Measurements from ENCODE around the gene FBH1. TPM values are rescaled to one million over a fixed set of nuclear protein-coding genes. Genes with fewer than 3 reads are reported as not detected.

Gene FBH1
- total and polyA plus RNA-seq, 9 of the 15 experiments (the other 6 are each of a cell fraction or from before 2014, with no cell fraction given) = 13.4 to 108 (median 77.8) TPM

DNA sequence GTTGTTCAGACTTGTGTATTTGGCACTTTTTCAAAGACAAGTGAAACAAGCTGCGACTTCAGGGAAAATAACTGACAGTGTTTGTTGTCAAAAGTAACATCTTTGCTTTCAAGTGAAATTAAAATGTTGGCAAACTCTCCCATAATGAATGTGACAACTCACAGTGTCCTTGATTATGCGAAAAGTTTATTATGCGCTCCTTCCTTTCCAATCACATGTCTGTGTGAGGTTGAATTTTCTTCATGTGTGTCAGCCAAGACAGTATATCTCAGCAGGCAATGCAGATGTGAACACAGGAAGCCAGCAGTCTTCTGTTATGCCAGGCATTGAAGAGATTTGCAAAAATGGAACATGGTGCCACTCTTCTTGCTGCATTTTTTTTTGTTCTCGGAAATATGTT lies 28.7 kb downstream of the FBH1 start:
- Histone ChIP-seq H3K27ac (ENCODE audit: extremely low read depth, low read depth, low read length) (no peak overlapping the region), H3K4me1 (replicated peaks in 1 of 2; ENCODE audit: control insufficient read depth in 2 of 2, insufficient read depth in 2 of 2, low read length in 2 of 2) (no peaks in the 10 kb centered on the region), H3K27me3 (ENCODE audit: control insufficient read depth in 2 of 2, insufficient read depth in 2 of 2, low read length in 2 of 2) (no peaks in the 10 kb centered on the region), H3K9me1 (ENCODE audit: control insufficient read depth, insufficient read depth, low read length) (no peaks in the 10 kb centered on the region), H2AFZ (ENCODE audit: low read depth, low read length) (no peak overlapping the region), H3K36me3 (ENCODE audit: control insufficient read depth, insufficient read depth, low read length) (peaks cover 97% of the 10 kb centered on the region), H4K20me1 (replicated peaks; ENCODE audit: control insufficient read depth, insufficient read depth, low read length) (no peaks in the 10 kb centered on the region), H3K4me3 (no peak overlapping the region), H3K9ac (ENCODE audit: insufficient read depth in 1 of 2, low read depth in 2 of 2, low read length in 2 of 2) (no peak overlapping the region), H3K4me2 (ENCODE audit: insufficient read depth, low read length) (no peak overlapping the region), H3K79me2 (ENCODE audit: control insufficient read depth, insufficient read depth, low read length) (no peaks in the 10 kb centered on the region), H3K9me3 (replicated peaks; ENCODE audit: control insufficient read depth, insufficient read depth, low read depth, low read length) (no peaks in the 10 kb centered on the region)
- in situ Hi-C loops (cut with MboI) (no loop called here), intact Hi-C loops (cut with micrococcal nuclease) (no loop called here)
- ChIA-PET POLR2A (interaction anchor here (0.6 kb wide), 1 partner anchor 11 kb away, joined by 3 read pairs; no protein-coding TSS in a partner anchor), CTCF (ENCODE audit: low intra/inter-chr PET ratio) (no interaction called here)
- BruUV-seq (replicated peaks) = no TSS peak
- WGBS (ENCODE audit: insufficient coverage, low coverage, missing lambda C conversion rate) = 91% methylated on average over 4 of the region's 4 CpGs
- FAIRE-seq (no peak), ATAC-seq (no peak), DNase-seq (ENCODE audit: extremely low read depth in 1 of 4, low spot score in 3 of 4) (no peak)
- TF ChIP-seq HNRNPLL (IDR thresholded peaks at IDR 0.05; ENCODE audit: low read depth, low read length, poor library complexity, severe bottlenecking) (no peak), ZNF146 (CRISPR knock-in tag; IDR thresholded peaks at IDR 0.05; ENCODE audit: unreplicated experiment) (no peak)

DNA sequence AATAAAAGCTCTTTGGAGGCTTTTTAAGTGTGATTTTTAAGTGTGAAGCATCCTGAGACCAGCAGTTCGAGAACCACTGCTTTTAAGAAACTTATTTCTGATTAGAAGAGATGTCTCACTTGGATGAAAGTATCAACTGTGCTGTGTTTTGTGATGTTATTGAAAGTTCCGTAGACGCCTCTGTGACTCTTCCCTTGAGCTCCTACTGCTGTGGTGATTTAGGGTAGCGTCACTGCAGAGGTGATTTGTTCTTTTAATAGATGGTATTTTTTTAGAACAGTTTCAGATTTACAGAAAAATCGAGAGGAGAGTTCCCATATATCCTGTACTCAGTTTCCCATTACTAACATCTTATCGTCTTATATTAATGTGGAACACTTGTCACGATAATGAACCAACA lies 29.5 kb downstream of the FBH1 start:
- H3K4me2 ChIP-seq (ENCODE audit: insufficient read depth, low read length) = no peak overlapping the region
- no peak for ATAC-seq
- H3K27ac ChIP-seq (ENCODE audit: extremely low read depth, low read depth, low read length) = no peak overlapping the region
- intact Hi-C loops (cut with micrococcal nuclease) = no loop called here
- H3K27me3 ChIP-seq (ENCODE audit: control insufficient read depth in 2 of 2, insufficient read depth in 2 of 2, low read length in 2 of 2) = no peaks in the 10 kb centered on the region
- H2AFZ ChIP-seq (ENCODE audit: low read depth, low read length) = no peak overlapping the region
- in situ Hi-C loops (cut with MboI) = no loop called here
- no peaks in the 10 kb centered on the region for H3K4me1 ChIP-seq (replicated peaks in 1 of 2; ENCODE audit: control insufficient read depth in 2 of 2, insufficient read depth in 2 of 2, low read length in 2 of 2)
- DNase-seq (ENCODE audit: extremely low read depth in 1 of 4, low spot score in 3 of 4) = no peak
- H3K9me1 ChIP-seq (ENCODE audit: control insufficient read depth, insufficient read depth, low read length) = no peaks in the 10 kb centered on the region
- H3K36me3 ChIP-seq (ENCODE audit: control insufficient read depth, insufficient read depth, low read length) = peaks cover 97% of the 10 kb centered on the region
- ChIA-PET POLR2A (interaction anchor here (0.6 to 0.8 kb wide), 2 partner anchors 10 to 30 kb away, joined by 3 read pairs; partner anchors contain the start of genes ANKRD16 and FBH1), CTCF (ENCODE audit: low intra/inter-chr PET ratio) (no interaction called here)
- no TSS peak for BruUV-seq (replicated peaks)
- H3K9ac ChIP-seq (ENCODE audit: insufficient read depth in 1 of 2, low read depth in 2 of 2, low read length in 2 of 2) = no peak overlapping the region
- no peaks in the 10 kb centered on the region for H3K79me2 ChIP-seq (ENCODE audit: control insufficient read depth, insufficient read depth, low read length)
- no peak overlapping the region for H3K4me3 ChIP-seq
- FAIRE-seq = no peak
- WGBS (ENCODE audit: insufficient coverage, low coverage, missing lambda C conversion rate) = 95% methylated on average over 7 of the region's 7 CpGs
- TF ChIP-seq, protein P1, sequence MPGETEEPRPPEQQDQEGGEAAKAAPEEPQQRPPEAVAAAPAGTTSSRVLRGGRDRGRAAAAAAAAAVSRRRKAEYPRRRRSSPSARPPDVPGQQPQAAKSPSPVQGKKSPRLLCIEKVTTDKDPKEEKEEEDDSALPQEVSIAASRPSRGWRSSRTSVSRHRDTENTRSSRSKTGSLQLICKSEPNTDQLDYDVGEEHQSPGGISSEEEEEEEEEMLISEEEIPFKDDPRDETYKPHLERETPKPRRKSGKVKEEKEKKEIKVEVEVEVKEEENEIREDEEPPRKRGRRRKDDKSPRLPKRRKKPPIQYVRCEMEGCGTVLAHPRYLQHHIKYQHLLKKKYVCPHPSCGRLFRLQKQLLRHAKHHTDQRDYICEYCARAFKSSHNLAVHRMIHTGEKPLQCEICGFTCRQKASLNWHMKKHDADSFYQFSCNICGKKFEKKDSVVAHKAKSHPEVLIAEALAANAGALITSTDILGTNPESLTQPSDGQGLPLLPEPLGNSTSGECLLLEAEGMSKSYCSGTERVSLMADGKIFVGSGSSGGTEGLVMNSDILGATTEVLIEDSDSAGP (CRISPR knock-in tag; IDR thresholded peaks at IDR 0.05) = no peak
- no peak for TF ChIP-seq FOXP1 (CRISPR knock-in tag; IDR thresholded peaks at IDR 0.05)
- TF ChIP-seq ZFP36 (IDR thresholded peaks at IDR 0.05; ENCODE audit: low read depth, low read length, partially characterized antibody) = no peak
- TF ChIP-seq, protein P2, sequence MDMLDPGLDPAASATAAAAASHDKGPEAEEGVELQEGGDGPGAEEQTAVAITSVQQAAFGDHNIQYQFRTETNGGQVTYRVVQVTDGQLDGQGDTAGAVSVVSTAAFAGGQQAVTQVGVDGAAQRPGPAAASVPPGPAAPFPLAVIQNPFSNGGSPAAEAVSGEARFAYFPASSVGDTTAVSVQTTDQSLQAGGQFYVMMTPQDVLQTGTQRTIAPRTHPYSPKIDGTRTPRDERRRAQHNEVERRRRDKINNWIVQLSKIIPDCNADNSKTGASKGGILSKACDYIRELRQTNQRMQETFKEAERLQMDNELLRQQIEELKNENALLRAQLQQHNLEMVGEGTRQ (CRISPR knock-in tag; IDR thresholded peaks at IDR 0.05) = no peak
- no peak for TF ChIP-seq BACH1 (tag; IDR thresholded peaks at IDR 0.05)
- TF ChIP-seq, protein P3, sequence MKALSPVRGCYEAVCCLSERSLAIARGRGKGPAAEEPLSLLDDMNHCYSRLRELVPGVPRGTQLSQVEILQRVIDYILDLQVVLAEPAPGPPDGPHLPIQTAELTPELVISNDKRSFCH (CRISPR knock-in tag; IDR thresholded peaks at IDR 0.05) = no peak
- TF ChIP-seq, protein P3 (tag; IDR thresholded peaks at IDR 0.05) = no peak
- no peak for TF ChIP-seq NCOA2 (IDR thresholded peaks at IDR 0.05; ENCODE audit: partially characterized antibody in 2 of 2)
- H4K20me1 ChIP-seq (replicated peaks; ENCODE audit: control insufficient read depth, insufficient read depth, low read length) = no peaks in the 10 kb centered on the region
- no peaks in the 10 kb centered on the region for H3K9me3 ChIP-seq (replicated peaks; ENCODE audit: control insufficient read depth, insufficient read depth, low read depth, low read length)

Data from K562 (cell line).